A549 treated with DMSO at 1 μM for 4 hours (cell line): ENCODE results near the gene DDX42. TPM values are rescaled to one million over a fixed set of nuclear protein-coding genes. Genes with fewer than 3 reads are reported as not detected.

ENCODE experiments used
- total RNA-seq: library from RNA; stranded (reverse); fragments of 200-300 nt; extraction: Qiagen RNA extraction; gene quantifications from 5 replicates; pipeline ENCODE4 v1.2.3, GENCODE V29; 2022; ENCODE audit warnings: low read depth

DDX42 gene
- total RNA-seq = 94.9 to 104 TPM (median 99.5 TPM) in 5 replicates

GRCh38 chr17:63774141-63774968 is at the start of gene DDX42:
Gene DDX42, plus strand, starts transcription at chr17:63774170. Its CDS starts 12,880 bp downstream, at chr17:63787050.

GRCh38 chr17:63741408-63742173 is 32.4 kb upstream of the DDX42 start, which contains the start of gene STRADA:
Gene STRADA, minus strand, starts transcription at chr17:63741799. Its CDS starts 13,430 bp downstream, at chr17:63728369.

GRCh38 chr17:63773272-63774140 is 464 bp upstream of the DDX42 start, which contains the start of gene CCDC47:
Gene CCDC47, minus strand, starts transcription at chr17:63773597. Its CDS starts 7,422 bp downstream, at chr17:63766175.

GRCh38 chr17:63827002-63827800 is 53.2 kb downstream of the DDX42 start, which contains the start of the genes FTSJ3 and PSMC5:
Gene FTSJ3, minus strand, starts transcription at chr17:63827663. Its CDS starts 761 bp downstream, at chr17:63826902.
Gene PSMC5, plus strand, starts transcription at chr17:63827431. Its CDS starts 60 bp downstream, at chr17:63827491.

GRCh38 chr17:63842540-63843386 is 68.8 kb downstream of the DDX42 start, which contains the start of gene SMARCD2:
Gene SMARCD2, minus strand, starts transcription at chr17:63842685. Its CDS starts 11 bp downstream, at chr17:63842674.

Other genes with a start within 250 kb of the DDX42 start
- 49.5 to 66.7 TPM (median 62.2 TPM) in 5 replicates for gene DCAF7, start 223.7 kb upstream of the DDX42 start, total RNA-seq
- 51.3 to 56.5 TPM (median 54.4 TPM) in 5 replicates for gene TACO1, start 173.3 kb upstream of the DDX42 start, total RNA-seq
- gene MAP3K3, start 151.8 kb upstream of the DDX42 start, total RNA-seq = 13.5 to 19.5 TPM (median 16.3 TPM) in 5 replicates
- 9.6 to 12.7 TPM (median 11.0 TPM) in 5 replicates for gene LIMD2, start 74.0 kb upstream of the DDX42 start, total RNA-seq
- 24.9 to 30.7 TPM (median 27.0 TPM) in 5 replicates for gene STRADA, start 32.4 kb upstream of the DDX42 start, total RNA-seq
- 99.5 to 128 TPM (median 109 TPM) in 5 replicates for gene CCDC47, start 573 bp upstream of the DDX42 start, total RNA-seq
- gene PSMC5, start 53.3 kb downstream of the DDX42 start, total RNA-seq = 212 to 238 TPM (median 224 TPM) in 5 replicates
- gene FTSJ3, start 53.5 kb downstream of the DDX42 start, total RNA-seq = 58.9 to 69.1 TPM (median 61.6 TPM) in 5 replicates
- gene SMARCD2, start 68.5 kb downstream of the DDX42 start, total RNA-seq = 50.3 to 66.7 TPM (median 60.9 TPM) in 5 replicates
- not detected in 5 replicates for gene CSH2, start 99.5 kb downstream of the DDX42 start, total RNA-seq
- not detected in 5 replicates for gene GH2, start 107.8 kb downstream of the DDX42 start, total RNA-seq
- not detected in 5 replicates for gene CSH1, start 122.4 kb downstream of the DDX42 start, total RNA-seq
- gene CSHL1, start 137.1 kb downstream of the DDX42 start, total RNA-seq = not detected in 5 replicates
- not detected in 5 replicates for gene GH1, start 144.7 kb downstream of the DDX42 start, total RNA-seq
- gene CD79B, start 158.2 kb downstream of the DDX42 start, total RNA-seq = 0.08 to 0.18 TPM (median 0.13 TPM) in 3 of 5 replicates, not detected in the others
- 0.04 to 0.15 TPM (median 0.07 TPM) in 4 of 5 replicates, not detected in the other for gene SCN4A, start 198.7 kb downstream of the DDX42 start, total RNA-seq
- gene PRR29, start 224.2 kb downstream of the DDX42 start, total RNA-seq = 0.52 to 0.95 TPM (median 0.70 TPM) in 5 replicates
- 0.15 to 0.23 TPM in 2 of 5 replicates, not detected in the others for gene ICAM2, start 246.5 kb downstream of the DDX42 start, total RNA-seq